Measurements from ENCODE around the gene ANXA2. TPM values are rescaled to one million over a fixed set of nuclear protein-coding genes. Genes with fewer than 3 reads are reported as not detected.

Gene ANXA2
- total and polyA plus RNA-seq, 2 donors: 299 to 623 TPM

GRCh38 chr15:60372227-60372626, 25.6 kb downstream of the ANXA2 start:
- no peaks in the 10 kb centered on the region for H3K36me3 ChIP-seq (ENCODE audit: control insufficient read depth in 2 of 2, insufficient read depth in 2 of 2, low read length in 1 of 2)
- no peaks in the 10 kb centered on the region for H3K4me1 ChIP-seq (ENCODE audit: control insufficient read depth in 2 of 2, insufficient read depth in 2 of 2, low read length in 2 of 2)

GRCh38 chr15:60371175-60372051, 26.4 kb downstream of the ANXA2 start:
- H3K27me3 ChIP-seq (ENCODE audit: control insufficient read depth in 2 of 2, insufficient read depth in 1 of 2, low read length in 1 of 2): no peaks in the 10 kb centered on the region
- H3K27ac ChIP-seq (ENCODE audit: low read depth in 1 of 2, low read length in 1 of 2): no peak overlapping the region
- WGBS: 88% methylated on average over 20 of the region's 20 CpGs
- DNase-seq (ENCODE audit: low read depth in 6 of 9, low spot score in 9 of 9): no peak
- no peak overlapping the region for H3K4me3 ChIP-seq (ENCODE audit: low read length in 2 of 2)
- H3K4me1 ChIP-seq (ENCODE audit: control insufficient read depth in 2 of 2, insufficient read depth in 2 of 2, low read length in 2 of 2): no peaks in the 10 kb centered on the region
- H3K9me3 ChIP-seq (ENCODE audit: control insufficient read depth in 2 of 2, insufficient read depth in 1 of 2, low read length in 1 of 2): no peaks in the 10 kb centered on the region
- H3K36me3 ChIP-seq (ENCODE audit: control insufficient read depth in 2 of 2, insufficient read depth in 2 of 2, low read length in 1 of 2): no peaks in the 10 kb centered on the region

More at GRCh38 chr15:60372227-60372626, 25.6 kb downstream of the ANXA2 start:
- no peak for DNase-seq (ENCODE audit: low read depth in 6 of 9, low spot score in 9 of 9)
- Histone ChIP-seq H3K4me3 (ENCODE audit: low read length in 2 of 2) (no peak overlapping the region), H3K27ac (ENCODE audit: low read depth in 1 of 2, low read length in 1 of 2) (no peak overlapping the region), H3K9me3 (ENCODE audit: control insufficient read depth in 2 of 2, insufficient read depth in 1 of 2, low read length in 1 of 2) (no peaks in the 10 kb centered on the region), H3K27me3 (ENCODE audit: control insufficient read depth in 2 of 2, insufficient read depth in 1 of 2, low read length in 1 of 2) (no peaks in the 10 kb centered on the region)
- WGBS: 98% methylated on average over 4 of the region's 4 CpGs

GRCh38 chr15:60370869-60371136, 27.0 kb downstream of the ANXA2 start:
- H3K4me1 ChIP-seq (ENCODE audit: control insufficient read depth in 2 of 2, insufficient read depth in 2 of 2, low read length in 2 of 2): no peaks in the 10 kb centered on the region
- no peak for DNase-seq (ENCODE audit: low read depth in 6 of 9, low spot score in 9 of 9)
- no peak overlapping the region for H3K4me3 ChIP-seq (ENCODE audit: low read length in 2 of 2)
- peak overlapping the region in 1 of 2 donors; percentile 31 for H3K27ac ChIP-seq (ENCODE audit: low read depth in 1 of 2, low read length in 1 of 2)
- WGBS: 74% methylated on average over 1 of the region's 1 CpG
- no peaks in the 10 kb centered on the region for H3K9me3 ChIP-seq (ENCODE audit: control insufficient read depth in 2 of 2, insufficient read depth in 1 of 2, low read length in 1 of 2)
- no peaks in the 10 kb centered on the region for H3K36me3 ChIP-seq (ENCODE audit: control insufficient read depth in 2 of 2, insufficient read depth in 2 of 2, low read length in 1 of 2)
- no peaks in the 10 kb centered on the region for H3K27me3 ChIP-seq (ENCODE audit: control insufficient read depth in 2 of 2, insufficient read depth in 1 of 2, low read length in 1 of 2)

- H3K27ac ChIP-seq (ENCODE audit: low read depth in 1 of 2, low read length in 1 of 2): peak overlapping the region in 1 of 2 donors; percentile 31
- no peaks in the 10 kb centered on the region for H3K9me3 ChIP-seq (ENCODE audit: control insufficient read depth in 2 of 2, insufficient read depth in 1 of 2, low read length in 1 of 2)
- WGBS: 91% methylated on average over 9 of the region's 9 CpGs
- no peak for DNase-seq (ENCODE audit: low read depth in 6 of 9, low spot score in 9 of 9)
- no peak overlapping the region for H3K4me3 ChIP-seq (ENCODE audit: low read length in 2 of 2)
- H3K36me3 ChIP-seq (ENCODE audit: control insufficient read depth in 2 of 2, insufficient read depth in 2 of 2, low read length in 1 of 2): no peaks in the 10 kb centered on the region
- H3K27me3 ChIP-seq (ENCODE audit: control insufficient read depth in 2 of 2, insufficient read depth in 1 of 2, low read length in 1 of 2): no peaks in the 10 kb centered on the region
- H3K4me1 ChIP-seq (ENCODE audit: control insufficient read depth in 2 of 2, insufficient read depth in 2 of 2, low read length in 2 of 2): no peaks in the 10 kb centered on the region
These were observed 27.5 kb downstream of the ANXA2 start for GRCh38 chr15:60370105-60370868.

- no peak overlapping the region for H3K4me3 ChIP-seq (ENCODE audit: low read length in 2 of 2)
- no peak overlapping the region for H3K27ac ChIP-seq (ENCODE audit: low read depth in 1 of 2, low read length in 1 of 2)
- H3K4me1 ChIP-seq (ENCODE audit: control insufficient read depth in 2 of 2, insufficient read depth in 2 of 2, low read length in 2 of 2): no peaks in the 10 kb centered on the region
- H3K9me3 ChIP-seq (ENCODE audit: control insufficient read depth in 2 of 2, insufficient read depth in 1 of 2, low read length in 1 of 2): no peaks in the 10 kb centered on the region
- no peaks in the 10 kb centered on the region for H3K36me3 ChIP-seq (ENCODE audit: control insufficient read depth in 2 of 2, insufficient read depth in 2 of 2, low read length in 1 of 2)
- 85% methylated on average over 5 of the region's 5 CpGs for WGBS
- no peak for DNase-seq (ENCODE audit: low read depth in 6 of 9, low spot score in 9 of 9)
- H3K27me3 ChIP-seq (ENCODE audit: control insufficient read depth in 2 of 2, insufficient read depth in 1 of 2, low read length in 1 of 2): no peaks in the 10 kb centered on the region
These were observed 28.1 kb downstream of the ANXA2 start for GRCh38 chr15:60369696-60370095.

- WGBS: 97% methylated on average over 2 of the region's 2 CpGs
- Histone ChIP-seq H3K36me3 (ENCODE audit: control insufficient read depth in 2 of 2, insufficient read depth in 2 of 2, low read length in 1 of 2) (no peaks in the 10 kb centered on the region), H3K9me3 (ENCODE audit: control insufficient read depth in 2 of 2, insufficient read depth in 1 of 2, low read length in 1 of 2) (no peaks in the 10 kb centered on the region), H3K4me1 (ENCODE audit: control insufficient read depth in 2 of 2, insufficient read depth in 2 of 2, low read length in 2 of 2) (peaks cover 0 to 5% of the 10 kb centered on the region in 2 donors), H3K4me3 (ENCODE audit: low read length in 2 of 2) (no peak overlapping the region), H3K27me3 (ENCODE audit: control insufficient read depth in 2 of 2, insufficient read depth in 1 of 2, low read length in 1 of 2) (no peaks in the 10 kb centered on the region), H3K27ac (ENCODE audit: low read depth in 1 of 2, low read length in 1 of 2) (no peak overlapping the region)
- DNase-seq (ENCODE audit: low read depth in 6 of 9, low spot score in 9 of 9): no peak
These were observed 33.2 kb downstream of the ANXA2 start for GRCh38 chr15:60364612-60364924.

- 94% methylated on average over 17 of the region's 17 CpGs for WGBS
- DNase-seq (ENCODE audit: low read depth in 6 of 9, low spot score in 9 of 9): no peak
- no peaks in the 10 kb centered on the region for H3K36me3 ChIP-seq (ENCODE audit: control insufficient read depth in 2 of 2, insufficient read depth in 2 of 2, low read length in 1 of 2)
- no peak overlapping the region for H3K4me3 ChIP-seq (ENCODE audit: low read length in 2 of 2)
- H3K27me3 ChIP-seq (ENCODE audit: control insufficient read depth in 2 of 2, insufficient read depth in 1 of 2, low read length in 1 of 2): no peaks in the 10 kb centered on the region
- no peaks in the 10 kb centered on the region for H3K9me3 ChIP-seq (ENCODE audit: control insufficient read depth in 2 of 2, insufficient read depth in 1 of 2, low read length in 1 of 2)
- H3K27ac ChIP-seq (ENCODE audit: low read depth in 1 of 2, low read length in 1 of 2): no peak overlapping the region
- peaks cover 0 to 5% of the 10 kb centered on the region in 2 donors for H3K4me1 ChIP-seq (ENCODE audit: control insufficient read depth in 2 of 2, insufficient read depth in 2 of 2, low read length in 2 of 2)
These were observed 33.7 kb downstream of the ANXA2 start for GRCh38 chr15:60363903-60364611.

GRCh38 chr15:60363087-60363549, 34.7 kb downstream of the ANXA2 start:
- H3K36me3 ChIP-seq (ENCODE audit: control insufficient read depth in 2 of 2, insufficient read depth in 2 of 2, low read length in 1 of 2): no peaks in the 10 kb centered on the region
- H3K27ac ChIP-seq (ENCODE audit: low read depth in 1 of 2, low read length in 1 of 2): no peak overlapping the region
- no peaks in the 10 kb centered on the region for H3K27me3 ChIP-seq (ENCODE audit: control insufficient read depth in 2 of 2, insufficient read depth in 1 of 2, low read length in 1 of 2)
- no peak overlapping the region for H3K4me3 ChIP-seq (ENCODE audit: low read length in 2 of 2)
- 48% methylated on average over 2 of the region's 2 CpGs for WGBS
- peak in 1 of 9 donors; percentile 6 for DNase-seq (ENCODE audit: low read depth in 6 of 9, low spot score in 9 of 9)
- no peaks in the 10 kb centered on the region for H3K9me3 ChIP-seq (ENCODE audit: control insufficient read depth in 2 of 2, insufficient read depth in 1 of 2, low read length in 1 of 2)
- peaks cover 0 to 5% of the 10 kb centered on the region in 2 donors for H3K4me1 ChIP-seq (ENCODE audit: control insufficient read depth in 2 of 2, insufficient read depth in 2 of 2, low read length in 2 of 2)
